ENCODE results near the gene PGS1. TPM values are rescaled to one million over a fixed set of nuclear protein-coding genes. Genes with fewer than 3 reads are reported as not detected.

PGS1 gene
- total RNA-seq, 4 donors from 2014 or later = 24.1 to 53.0 (median 38.8) TPM

GRCh38 chr17:78441271-78441971, 63.0 kb downstream of the PGS1 start:
- WGBS, 2 donors (ENCODE audit: low coverage in 1 of 2) = 62 to 84% methylated on average over 4 of the region's 12 CpGs
- Histone ChIP-seq H3K27me3 (peaks cover 19% of the 10 kb centered on the region), H3K4me1 (no peaks in the 10 kb centered on the region), H3K4me3 (no peak overlapping the region), H3K9me3 (no peaks in the 10 kb centered on the region), H3K27ac (no peak overlapping the region), H3K36me3 (no peaks in the 10 kb centered on the region)
- no peak for ATAC-seq
- TF ChIP-seq CTCF (IDR thresholded peaks at IDR 0.05) = no peak
- no peak for TF ChIP-seq POLR2A (IDR thresholded peaks at IDR 0.05)
- no peak for TF ChIP-seq POLR2AphosphoS5 (IDR thresholded peaks at IDR 0.05)
- no peak for TF ChIP-seq EP300 (IDR thresholded peaks at IDR 0.05)

- WGBS, 2 donors (ENCODE audit: low coverage in 1 of 2) = 39% methylated on average over 3 of the region's 19 CpGs; no CpG with 5 or more reads in 1 of the 2 donors
- ATAC-seq = peak; percentile 86
- Histone ChIP-seq H3K4me1 (no peaks in the 10 kb centered on the region), H3K36me3 (no peaks in the 10 kb centered on the region), H3K27me3 (peaks cover 10% of the 10 kb centered on the region), H3K9me3 (no peaks in the 10 kb centered on the region), H3K27ac (no peak overlapping the region), H3K4me3 (no peak overlapping the region)
- TF ChIP-seq CTCF (IDR thresholded peaks at IDR 0.05) = no peak
- no peak for TF ChIP-seq POLR2A (IDR thresholded peaks at IDR 0.05)
- TF ChIP-seq POLR2AphosphoS5 (IDR thresholded peaks at IDR 0.05) = no peak
- no peak for TF ChIP-seq EP300 (IDR thresholded peaks at IDR 0.05)
Measured at GRCh38 chr17:78442648-78443218, 64.3 kb downstream of the PGS1 start.

DNA sequence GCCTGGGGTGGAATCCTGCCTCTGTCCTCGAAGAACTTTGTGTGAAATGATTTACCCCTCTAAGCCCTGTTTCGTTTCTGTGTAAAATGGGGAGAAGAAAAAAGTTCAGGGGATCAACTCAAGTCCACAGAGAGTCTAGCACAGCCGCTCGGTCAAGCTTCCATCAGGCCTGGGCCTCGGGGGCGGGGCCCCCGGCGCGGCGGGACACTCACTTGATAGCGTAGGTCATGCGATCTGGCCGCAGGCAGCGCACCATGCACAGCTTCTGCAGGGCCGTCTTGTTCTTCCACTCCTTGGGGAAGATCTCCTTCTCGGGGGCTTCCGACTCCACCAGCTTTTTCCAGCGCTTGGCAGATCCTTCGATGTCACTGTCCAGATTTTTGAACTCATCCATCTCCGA, 65.9 kb downstream of the PGS1 start:
- WGBS, 2 donors (ENCODE audit: low coverage in 1 of 2) = 88 to 100% methylated on average over 4 to 7 of the region's 20 CpGs
- ATAC-seq = no peak
- Histone ChIP-seq H3K36me3 (no peaks in the 10 kb centered on the region), H3K27ac (no peak overlapping the region), H3K4me1 (no peaks in the 10 kb centered on the region), H3K27me3 (peaks cover 4% of the 10 kb centered on the region), H3K9me3 (no peaks in the 10 kb centered on the region), H3K4me3 (no peak overlapping the region)
- no peak for TF ChIP-seq POLR2AphosphoS5 (IDR thresholded peaks at IDR 0.05)
- no peak for TF ChIP-seq CTCF (IDR thresholded peaks at IDR 0.05)
- TF ChIP-seq EP300 (IDR thresholded peaks at IDR 0.05) = no peak

GRCh38 chr17:78446833-78447232, 68.4 kb downstream of the PGS1 start:
- Histone ChIP-seq H3K4me3 (no peak overlapping the region), H3K27ac (no peak overlapping the region), H3K4me1 (no peaks in the 10 kb centered on the region), H3K27me3 (peaks cover 4% of the 10 kb centered on the region), H3K36me3 (no peaks in the 10 kb centered on the region), H3K9me3 (no peaks in the 10 kb centered on the region)
- WGBS, 2 donors (ENCODE audit: low coverage in 1 of 2) = 95% methylated on average over 3 of the region's 7 CpGs; no CpG with 5 or more reads in 1 of the 2 donors
- TF ChIP-seq POLR2A (IDR thresholded peaks at IDR 0.05) (no peak), POLR2AphosphoS5 (IDR thresholded peaks at IDR 0.05) (no peak), EP300 (IDR thresholded peaks at IDR 0.05) (no peak), CTCF (IDR thresholded peaks at IDR 0.05) (no peak)
- ATAC-seq = no peak
